ENCODE measurements around the gene TMOD1.

GRCh38 chr9:97514531-97514930, 13.1 kb downstream of the TMOD1 start:
- no peak for TF ChIP-seq ZBTB4 (CRISPR knock-in tag; IDR thresholded peaks at IDR 0.05)
- no peak for TF ChIP-seq CREM (IDR thresholded peaks at IDR 0.05; ENCODE audit: low read depth)
- no peak for TF ChIP-seq CTCF (IDR thresholded peaks at IDR 0.05 in 2 of 3, conservative IDR thresholded peaks at IDR 0.05 in 1 of 3; ENCODE audit: control insufficient read depth in 2 of 3, extremely low read depth in 1 of 3, insufficient read depth in 1 of 3, low read depth in 3 of 3, low read length in 3 of 3)
- TF ChIP-seq NRF1 (conservative IDR thresholded peaks at IDR 0.05; ENCODE audit: low read depth, low read length), result no peak
- no peak for TF ChIP-seq POLR2A (IDR thresholded peaks at IDR 0.05; ENCODE audit: low read depth, low read length)
- TF ChIP-seq SREBF2 (IDR thresholded peaks at IDR 0.05; ENCODE audit: low read length), result no peak
